ENCODE data around the gene TSHZ2.

Gene TSHZ2

DNA sequence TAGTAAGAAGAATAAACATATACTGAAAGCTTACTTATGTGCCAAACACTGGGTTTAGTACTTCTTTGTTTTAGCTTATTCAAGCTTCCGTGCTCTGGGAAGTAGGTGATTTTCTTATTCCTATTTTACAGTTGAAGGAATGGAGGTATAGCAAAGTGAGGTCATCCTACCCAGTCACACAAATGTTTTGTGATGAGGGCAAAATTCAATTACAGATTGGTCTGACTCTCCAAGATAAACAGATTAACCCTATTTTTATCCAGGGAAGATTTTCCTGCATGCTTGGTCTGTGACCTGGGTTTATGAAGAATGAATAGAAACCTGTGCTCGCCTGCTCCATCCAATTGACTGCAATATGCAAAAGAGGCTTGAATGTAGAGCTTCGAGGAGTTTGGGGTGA is 311.4 kb downstream of the TSHZ2 start:
- DNase-seq (ENCODE audit: low spot score) = no peak

DNA sequence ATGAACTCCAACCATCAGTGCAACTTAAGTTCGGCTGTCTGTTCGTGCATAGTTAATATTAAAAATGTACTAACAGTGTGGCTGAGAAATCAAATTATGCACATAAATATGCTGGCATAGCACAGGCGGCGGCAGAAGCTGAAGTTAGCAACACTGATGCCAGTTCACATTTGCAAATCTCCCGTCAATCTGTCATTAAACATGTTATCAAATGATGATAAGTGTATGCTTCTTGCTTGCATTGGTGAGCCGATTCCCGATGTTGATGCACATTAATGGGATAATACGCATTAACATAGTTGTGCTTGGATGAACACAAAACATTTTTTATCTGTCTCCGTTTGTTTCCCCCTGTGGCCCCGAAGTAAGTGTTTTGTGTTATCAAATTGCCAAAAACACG is 312.1 kb downstream of the TSHZ2 start:
- DNase-seq (ENCODE audit: low spot score) = no peak

DNA sequence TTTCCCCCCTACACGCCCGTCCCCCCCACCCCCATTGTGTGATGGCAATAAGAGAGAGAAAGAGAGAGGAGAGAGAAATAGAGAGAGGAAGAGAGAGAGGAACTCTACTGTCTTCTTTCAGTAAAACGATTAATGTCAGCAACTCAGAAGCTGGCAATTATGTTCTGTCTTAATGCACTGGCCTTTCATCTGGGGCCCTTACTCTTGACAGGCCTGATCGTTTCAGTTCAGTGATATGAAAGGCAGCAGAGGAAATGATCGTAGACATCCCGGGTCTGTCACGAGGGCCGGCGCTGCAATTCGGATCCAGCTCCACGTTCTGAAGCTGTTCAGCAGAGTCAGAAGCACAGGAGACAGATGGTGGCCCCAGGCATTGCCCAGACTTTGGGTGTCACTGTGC is 312.5 kb downstream of the TSHZ2 start:
- DNase-seq (ENCODE audit: low spot score) = no peak

DNA sequence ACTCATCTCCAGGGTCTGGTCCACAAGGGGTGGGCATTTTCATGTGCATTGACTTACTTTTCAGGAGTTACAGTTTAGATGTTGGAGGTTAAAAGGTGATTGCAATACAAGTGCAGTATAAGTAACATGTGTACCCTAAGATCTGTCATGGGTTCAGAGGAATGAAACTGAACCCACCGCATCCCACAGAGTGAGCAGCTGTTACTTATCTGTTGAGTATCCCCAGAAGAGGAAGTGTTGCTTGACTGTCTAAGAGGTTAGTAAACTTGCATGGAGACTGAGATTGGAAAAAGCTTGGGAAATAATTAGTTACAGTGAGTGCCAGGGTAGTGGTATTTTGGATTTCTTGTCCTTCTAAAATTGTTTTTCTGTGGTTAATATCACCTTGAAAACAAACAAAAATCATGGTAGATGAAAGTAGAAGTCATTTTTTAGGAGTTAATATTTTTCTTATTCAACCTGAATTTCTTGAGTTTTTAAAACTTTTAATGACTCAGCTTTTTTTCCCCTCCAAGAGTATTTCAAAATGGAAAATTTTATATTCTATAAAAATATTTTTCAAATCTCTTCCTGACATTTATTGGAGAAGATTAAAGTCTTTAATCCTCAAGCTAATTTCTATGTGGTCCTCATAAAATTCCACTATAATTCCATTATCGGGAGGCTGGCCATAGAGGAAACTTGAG is 315.3 kb downstream of the TSHZ2 start:
- no peak for DNase-seq (ENCODE audit: low spot score)

DNA sequence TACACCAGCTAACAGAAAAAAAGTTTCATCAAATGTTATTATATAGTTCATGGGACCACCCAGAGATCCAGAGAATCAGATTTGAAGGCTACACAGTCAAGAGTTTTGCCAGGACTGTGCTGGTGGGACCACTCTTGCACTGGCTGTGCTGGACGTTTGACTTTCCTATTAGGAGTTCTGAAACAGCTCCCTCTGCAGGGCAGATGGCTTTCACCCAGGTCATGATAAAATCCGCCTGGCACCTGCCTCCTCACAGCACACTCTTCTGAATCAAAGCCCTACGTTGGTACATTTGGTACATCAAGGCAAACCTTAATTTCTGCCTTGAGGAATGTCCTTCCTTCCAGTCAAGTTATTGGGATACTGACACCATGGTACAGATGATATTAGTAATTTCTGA is 319.4 kb downstream of the TSHZ2 start:
- no peak for DNase-seq (ENCODE audit: low spot score)

DNA sequence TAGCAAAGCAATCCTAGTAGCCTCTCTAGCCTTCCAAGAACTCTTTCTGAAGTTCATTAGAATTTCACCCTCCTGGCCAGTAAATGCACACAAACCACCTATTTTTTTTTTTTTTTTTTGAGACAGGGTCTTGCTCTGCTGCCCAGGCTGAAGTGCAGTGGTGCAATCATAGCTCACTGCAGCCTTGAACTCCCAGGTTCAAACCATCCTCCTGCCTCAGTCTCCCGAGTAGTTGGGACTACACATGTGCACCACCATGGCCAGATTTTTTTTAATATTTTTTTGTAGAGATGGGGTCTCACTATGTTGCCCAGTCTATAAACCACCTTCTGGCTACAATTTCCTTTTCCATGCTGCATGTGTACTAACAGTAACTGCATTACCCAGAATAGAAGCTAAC is 320.2 kb downstream of the TSHZ2 start:
- no peak for DNase-seq (ENCODE audit: low spot score)

DNA sequence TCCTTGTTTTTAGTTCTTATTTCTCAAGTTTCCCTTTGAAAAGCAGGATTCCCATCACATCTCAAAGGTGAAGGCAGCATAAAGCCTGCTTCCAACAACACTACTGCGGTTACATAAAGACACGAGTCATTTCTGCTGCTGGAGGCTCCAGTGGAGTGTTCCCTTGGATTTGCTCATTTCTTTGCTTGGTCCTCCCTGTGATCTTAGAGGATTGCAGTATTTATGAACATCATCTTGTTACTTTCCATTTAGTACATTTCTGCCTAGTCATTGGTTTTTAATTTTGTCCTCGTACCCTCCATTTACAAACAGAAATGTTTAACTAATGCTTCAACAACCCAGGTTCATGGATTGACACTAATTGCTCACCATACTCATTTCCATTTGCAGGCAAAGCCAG is 322.6 kb downstream of the TSHZ2 start:
- no peak for DNase-seq (ENCODE audit: low spot score)

DNA sequence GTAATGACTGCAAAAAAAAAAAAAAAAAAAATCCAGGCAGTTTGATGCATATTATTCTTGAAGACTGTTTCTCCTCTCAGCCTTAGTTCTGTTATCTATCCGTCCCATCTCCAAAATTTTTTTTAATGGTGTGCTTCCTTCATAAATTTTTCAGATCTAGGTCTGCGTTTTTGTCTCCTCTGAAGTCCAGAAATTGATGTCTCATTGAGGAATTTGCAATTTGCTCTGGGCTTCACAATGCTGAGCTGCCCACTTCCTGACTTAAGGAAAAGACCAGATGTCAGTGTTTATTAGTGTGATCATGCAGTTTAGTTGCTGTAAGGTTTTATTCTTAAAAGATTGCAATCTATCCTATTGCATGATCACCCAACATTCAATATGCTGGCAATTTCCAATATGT is 323.9 kb downstream of the TSHZ2 start:
- peak; percentile 40 for DNase-seq (ENCODE audit: low spot score)

DNA sequence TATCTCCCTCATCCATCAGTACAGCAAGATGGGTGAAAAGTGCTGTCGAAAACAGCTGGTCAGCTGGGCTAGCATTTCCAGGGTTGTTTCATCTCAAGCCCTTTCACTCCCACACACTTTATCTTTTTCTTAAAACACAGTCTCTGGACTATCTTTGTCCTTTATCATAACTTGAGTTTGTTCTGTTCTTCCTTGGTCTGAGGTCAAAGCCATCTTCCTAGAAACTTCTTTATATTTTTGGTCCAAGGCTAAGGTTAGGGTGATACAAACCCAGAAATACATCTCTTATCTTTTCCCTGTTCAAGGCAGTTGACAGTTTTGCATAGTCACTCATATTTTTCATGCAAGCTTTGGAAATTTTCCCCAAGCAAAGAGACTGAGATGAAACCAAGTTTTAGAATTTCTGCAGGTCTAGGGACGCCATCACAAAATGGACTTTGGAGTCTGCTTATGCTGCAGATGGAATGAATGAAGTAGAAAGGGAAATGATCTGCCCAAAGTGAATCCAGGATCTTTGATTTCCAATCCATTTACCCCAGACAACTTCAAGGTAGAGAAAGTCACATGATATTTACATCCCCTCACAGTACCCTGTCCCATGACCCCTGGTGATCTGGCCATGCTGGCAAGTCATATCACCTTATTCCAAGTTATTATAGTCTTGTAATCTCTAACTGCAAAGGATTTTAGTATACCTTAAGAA is 324.4 kb downstream of the TSHZ2 start:
- no peak for DNase-seq (ENCODE audit: low spot score)

DNA sequence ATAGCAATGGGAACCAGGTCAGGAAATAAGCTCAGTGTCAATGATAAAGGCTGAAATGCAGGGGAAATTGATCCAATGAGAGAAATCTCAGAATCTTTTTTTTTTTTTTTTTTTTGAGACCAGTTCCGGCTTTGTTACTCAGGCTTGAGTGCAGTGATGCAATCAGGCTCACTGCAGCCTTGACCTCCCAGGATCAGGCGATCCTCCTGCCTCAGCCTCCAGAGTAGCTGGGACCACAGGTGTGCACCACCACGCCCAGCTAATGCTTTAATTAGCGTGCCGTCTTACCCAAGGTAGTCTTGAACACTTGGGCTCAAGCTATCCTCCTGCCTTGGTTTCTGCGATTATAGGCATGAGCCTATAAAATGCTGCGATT is 325.0 kb downstream of the TSHZ2 start:
- DNase-seq (ENCODE audit: low spot score) = no peak

DNA sequence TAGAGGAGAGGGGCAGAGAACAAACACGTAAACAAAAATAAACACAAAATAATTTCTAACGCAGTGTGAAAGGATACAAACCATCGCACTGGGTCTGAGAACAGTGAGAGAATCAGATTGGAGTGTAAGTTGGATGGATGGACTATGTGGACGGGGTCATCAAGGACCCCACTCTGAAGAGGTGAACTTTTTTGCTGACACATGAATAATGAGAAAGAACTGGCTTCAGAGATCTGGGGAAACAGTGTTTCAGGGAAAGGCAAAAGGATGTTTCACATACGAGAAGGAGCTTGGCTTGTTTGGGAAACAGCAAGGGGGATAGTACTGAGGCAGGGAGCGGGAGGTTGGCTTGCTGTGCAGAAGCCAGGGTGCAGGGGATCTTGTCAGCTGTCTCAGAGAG is 326.1 kb downstream of the TSHZ2 start:
- DNase-seq (ENCODE audit: low spot score) = no peak

DNA sequence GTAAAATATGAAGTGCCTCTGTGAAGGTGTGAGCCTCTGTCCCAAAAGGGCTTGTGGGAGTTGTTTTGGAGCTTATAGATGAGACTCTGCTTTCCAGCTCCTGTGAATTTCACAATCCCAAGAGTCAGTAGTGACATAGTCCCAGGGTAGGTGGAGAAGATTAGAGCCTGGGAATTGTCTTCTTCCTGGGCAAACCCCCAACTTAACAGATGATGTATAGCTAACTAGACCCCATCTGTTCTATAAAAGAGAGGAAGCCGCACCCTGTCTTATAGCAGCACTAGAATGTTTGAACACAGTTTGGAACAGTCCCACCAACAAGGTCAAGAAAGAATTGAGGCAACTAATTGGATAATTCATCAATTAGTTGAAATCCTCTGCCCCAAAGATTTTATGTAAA is 326.8 kb downstream of the TSHZ2 start:
- no peak for DNase-seq (ENCODE audit: low spot score)

DNA sequence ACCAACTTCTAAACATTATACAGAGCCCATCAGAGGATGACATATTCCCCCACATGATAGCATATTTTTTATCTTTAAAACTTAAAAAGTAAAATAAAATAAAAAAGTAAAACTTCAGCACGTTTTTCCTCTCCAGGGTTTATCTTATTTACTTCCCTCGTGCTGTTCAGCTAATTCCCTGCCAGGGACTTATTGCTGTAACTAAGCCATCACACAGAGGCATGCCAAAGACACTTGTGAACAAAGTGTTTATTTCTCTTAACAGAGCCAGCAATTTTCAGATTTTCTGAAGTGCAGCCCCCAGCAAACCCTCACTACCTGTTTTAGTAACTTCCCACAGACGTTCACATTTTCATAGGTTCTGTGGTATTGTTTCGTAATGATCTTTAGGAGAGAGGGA is 327.7 kb downstream of the TSHZ2 start:
- no peak for DNase-seq (ENCODE audit: low spot score)

DNA sequence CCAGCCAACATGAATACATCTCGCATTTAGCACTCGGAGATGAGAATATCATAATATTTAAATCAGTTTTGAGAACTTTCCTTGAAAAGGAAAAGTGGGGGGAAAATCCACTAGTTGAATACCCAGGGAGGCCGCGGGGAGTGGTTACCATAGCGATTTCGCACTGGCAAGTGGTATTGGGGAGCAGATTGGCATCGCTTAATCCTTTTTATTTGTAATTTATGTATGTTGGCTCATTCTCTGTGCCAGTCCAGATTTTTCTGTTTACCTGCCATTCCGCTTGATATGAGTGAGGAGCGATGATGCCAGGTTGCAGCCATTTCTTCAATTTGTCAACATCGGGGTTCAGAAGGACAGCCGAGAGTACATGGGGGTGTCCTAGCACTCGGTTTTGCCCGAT is 329.7 kb downstream of the TSHZ2 start:
- DNase-seq (ENCODE audit: low spot score) = no peak

DNA sequence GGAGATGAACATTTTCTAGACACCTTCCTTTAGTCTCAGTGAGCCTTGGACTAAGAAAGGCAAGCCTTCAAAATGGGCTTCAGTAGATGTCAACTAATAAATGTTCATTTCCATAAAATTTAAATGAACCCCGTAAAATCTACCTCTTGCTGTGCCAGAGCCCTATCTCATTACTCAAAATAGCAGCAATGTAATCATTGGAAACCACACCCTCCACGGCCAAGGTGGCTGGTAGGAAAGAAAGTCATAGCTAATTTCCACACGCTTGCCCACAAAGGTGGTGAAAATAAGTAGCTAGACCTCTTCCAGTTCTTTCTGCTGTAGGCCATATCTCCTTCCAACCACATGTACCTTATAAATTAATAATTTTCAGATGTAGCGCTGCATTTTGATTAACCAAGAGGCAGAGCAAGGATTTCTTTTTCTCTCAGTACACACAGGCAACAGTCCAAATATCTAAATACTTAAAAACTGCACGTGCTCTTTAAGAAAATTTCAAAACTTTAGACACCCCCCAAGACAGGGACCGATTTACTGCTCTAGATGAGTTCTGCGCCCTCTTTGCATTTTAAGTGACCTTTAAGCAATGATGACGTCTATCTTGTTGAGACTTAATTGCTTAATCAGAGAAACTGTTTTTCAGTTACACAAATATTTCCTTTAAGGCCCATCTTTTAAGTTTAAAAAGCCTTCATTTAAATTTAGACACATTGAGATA is 330.7 kb downstream of the TSHZ2 start:
- DNase-seq (ENCODE audit: low spot score) = no peak

DNA sequence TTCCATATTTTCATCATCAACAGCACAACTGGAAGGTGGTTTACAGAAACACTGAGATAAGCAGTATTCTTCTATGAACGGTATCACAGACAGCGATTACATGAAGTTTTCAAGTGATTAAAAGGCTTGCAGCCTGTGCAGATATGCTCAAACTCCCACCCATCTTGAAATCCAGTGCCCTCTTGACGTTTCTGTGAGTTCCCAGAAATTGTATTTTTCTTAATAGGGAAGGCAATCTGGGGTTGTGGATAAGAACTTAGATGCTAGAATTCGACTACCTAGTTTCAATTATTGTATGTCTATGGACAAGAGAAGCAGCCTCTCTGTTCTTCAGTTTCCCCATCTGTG is 331.2 kb downstream of the TSHZ2 start:
- DNase-seq (ENCODE audit: low spot score) = no peak

DNA sequence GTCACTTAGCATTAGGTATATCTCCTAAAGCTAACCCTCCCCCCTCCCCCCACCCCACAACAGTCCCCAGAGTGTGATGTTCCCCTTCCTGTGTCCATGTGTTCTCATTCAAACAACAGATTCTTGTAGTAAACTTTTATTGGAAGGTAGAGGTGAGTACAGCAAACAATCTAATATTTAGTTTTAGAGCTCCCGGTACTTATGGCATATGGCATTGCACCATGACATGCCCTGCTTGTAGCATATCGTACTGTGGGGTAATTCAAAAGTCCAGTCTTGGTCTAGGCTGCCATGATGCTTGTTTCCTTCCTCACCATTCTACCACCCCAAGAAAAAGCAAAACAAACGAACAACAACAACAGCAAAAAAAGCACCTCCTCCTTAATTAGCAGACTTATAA is 332.0 kb downstream of the TSHZ2 start:
- no peak for DNase-seq (ENCODE audit: low spot score)

DNA sequence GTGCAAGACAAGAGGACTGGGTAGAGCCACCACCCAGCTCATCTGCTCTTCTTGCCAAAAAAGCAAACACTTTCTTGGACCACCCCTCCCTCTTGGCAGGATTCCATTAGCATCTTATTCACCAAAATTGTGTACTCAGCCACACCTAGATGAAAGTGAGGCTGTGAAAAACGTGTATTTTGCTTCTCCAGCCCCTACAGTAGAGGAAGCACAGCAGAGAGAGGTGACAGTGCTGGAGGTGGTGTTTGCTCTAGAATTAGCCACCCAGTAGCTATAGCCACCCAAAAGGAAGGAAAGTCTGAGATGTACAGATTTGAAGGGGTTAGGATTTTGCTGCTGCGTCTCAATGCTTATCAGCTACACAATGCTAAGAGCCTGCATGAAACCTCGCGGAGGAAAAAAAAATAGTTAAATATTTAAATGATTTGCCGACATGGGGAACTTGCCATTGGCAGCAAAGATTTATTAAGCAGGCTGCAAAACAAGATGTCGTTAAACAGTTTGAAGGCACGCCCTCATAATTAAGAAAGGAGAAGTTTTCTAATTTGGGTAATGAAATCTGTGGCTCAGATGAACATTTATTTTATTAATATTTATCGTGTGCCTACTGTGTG is 334.1 kb downstream of the TSHZ2 start:
- no peak for DNase-seq (ENCODE audit: low spot score)

DNA sequence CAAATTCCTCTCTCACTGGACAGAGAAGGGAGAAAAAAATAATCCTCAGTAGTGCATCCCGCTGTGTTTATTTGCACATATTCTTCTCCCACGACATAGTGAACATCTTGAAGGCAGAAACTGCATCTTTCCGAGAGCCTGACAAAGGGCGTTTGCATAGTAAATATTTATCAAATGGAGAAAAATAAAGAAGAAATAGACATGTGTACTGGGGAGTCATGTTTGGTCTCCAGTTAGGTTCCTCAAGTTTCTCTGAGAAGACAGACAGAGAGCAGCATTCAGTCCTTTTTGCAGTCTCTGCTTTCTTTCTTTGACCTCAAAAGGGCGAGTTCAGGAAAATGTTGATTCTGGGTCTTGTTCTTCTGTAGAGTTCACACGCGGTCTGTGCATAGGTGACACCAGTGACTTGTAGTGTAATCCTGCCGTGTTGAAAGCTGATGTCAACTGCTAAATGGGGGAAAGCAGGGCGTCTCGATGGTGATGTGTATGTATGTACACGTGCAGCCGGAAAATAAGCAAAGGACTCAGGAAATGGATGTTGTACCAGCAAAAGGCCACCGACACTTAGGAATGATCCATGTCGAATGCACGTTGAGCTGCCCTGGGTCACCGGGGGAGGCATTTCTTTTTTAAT is 335.9 kb downstream of the TSHZ2 start:
- no peak for DNase-seq (ENCODE audit: low spot score)

DNA sequence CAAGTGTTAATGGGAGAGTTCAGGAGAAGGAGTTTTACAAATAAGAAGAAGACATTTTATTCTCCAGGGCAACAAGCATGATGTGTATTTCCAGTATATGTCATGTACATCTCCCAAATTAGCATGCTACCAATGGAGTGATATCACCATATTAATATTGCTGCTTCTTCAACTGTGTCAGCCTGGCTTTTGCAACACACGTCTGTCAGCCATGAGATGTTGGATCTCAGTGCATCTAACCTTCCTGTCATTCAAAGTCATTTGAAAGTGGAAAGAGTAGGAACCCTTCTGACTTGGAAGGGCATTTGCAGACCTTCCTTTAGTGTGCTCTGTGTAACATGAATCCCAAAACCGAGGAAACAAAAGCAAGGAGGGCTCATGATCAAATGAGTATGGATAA is 337.4 kb downstream of the TSHZ2 start:
- DNase-seq (ENCODE audit: low spot score) = no peak

DNA sequence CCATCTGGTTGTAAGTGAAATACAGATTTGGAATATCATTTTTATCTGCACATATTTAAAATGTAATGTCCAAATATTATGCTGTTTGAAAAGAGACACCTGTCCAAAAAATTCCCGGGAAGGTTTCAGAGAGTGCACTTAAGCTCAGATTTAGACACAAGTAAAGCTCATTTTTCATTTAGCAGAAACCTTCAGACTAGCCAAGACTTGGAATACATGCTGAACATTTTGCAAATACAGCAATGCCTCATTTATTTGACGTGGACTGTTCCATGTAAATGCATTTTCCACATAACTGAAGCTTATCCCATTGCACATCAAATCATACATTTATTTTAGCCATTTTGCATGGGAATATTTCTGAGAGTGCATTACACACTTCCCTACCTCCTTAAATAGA is 340.8 kb downstream of the TSHZ2 start:
- no peak for DNase-seq (ENCODE audit: low spot score)

DNA sequence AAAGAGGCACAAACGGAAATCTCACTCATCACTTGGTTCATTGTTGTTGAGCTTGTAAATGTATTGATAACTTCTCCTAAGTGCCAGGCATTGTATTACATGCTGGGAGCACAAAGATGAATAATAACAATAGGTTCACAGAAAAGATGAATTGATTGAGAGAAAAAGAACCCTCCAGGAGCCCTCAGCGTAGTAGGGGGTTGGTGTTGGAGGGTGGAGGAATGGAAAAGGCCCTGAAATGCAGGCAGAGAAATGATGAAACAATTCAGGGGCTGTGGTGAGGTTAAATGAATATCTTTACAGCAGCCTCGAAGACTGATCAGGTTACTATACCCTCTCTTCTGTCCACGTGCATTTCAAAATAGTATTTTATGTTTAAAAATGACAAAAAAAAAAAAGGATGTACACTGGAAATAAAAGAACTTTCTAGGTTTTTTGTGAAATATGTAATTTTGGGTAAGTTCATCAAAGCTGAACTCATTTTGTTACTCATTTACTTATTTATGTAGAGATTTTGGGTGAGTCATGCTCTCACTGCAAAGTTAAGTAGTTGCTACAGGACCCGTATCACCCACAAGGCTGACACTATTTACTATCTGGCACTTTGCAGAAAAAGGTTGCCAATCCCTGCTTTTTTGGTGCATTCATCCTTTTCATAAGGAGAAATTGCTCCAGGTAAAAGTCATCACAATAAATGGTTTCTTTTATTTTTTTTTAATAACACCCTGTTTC is 344.2 kb downstream of the TSHZ2 start:
- DNase-seq (ENCODE audit: low spot score) = no peak

Data from GM03348 (cell line).